PC-3 (cell line): Measurements from ENCODE around the gene SMAD1.

Experiments used
- EZH2 ChIP-seq: fragments of 300-600 bp; sonication (generic); IDR thresholded peaks from one replicate; pipeline ENCODE4 v1.6.1; 2017; ENCODE audit warnings: antibody characterized with exemption, mild to moderate bottlenecking, low read length; ENCODE audit not compliant: unreplicated experiment
- EZH2phosphoT487 ChIP-seq: fragments of 300-600 bp; sonication (generic); IDR thresholded peaks from 2 replicates; pipeline ENCODE4 v1.6.1; 2018; ENCODE audit warnings: mild to moderate bottlenecking, antibody characterized with exemption, low read length, borderline replicate concordance

- TF ChIP-seq EZH2 (no peak), EZH2phosphoT487 (no peak)
Measured at GRCh38 chr4:145490361-145490760, 8.7 kb downstream of the SMAD1 start.
